Stimulated activated CD8-positive, alpha-beta memory T cell treated with anti-CD3 and anti-CD28 coated beads, Interleukin-12 subunit alpha, Interleukin-12 subunit beta, amount 100 ng/mL, for 4 hours (primary cell): ENCODE measurements around the gene SCNM1.
A peak's percentile ranks its signal among the peaks of the same experiment; 100 is the strongest.
"Not testable (repeated sequence)": the region's sequence is repeated elsewhere in the genome, so short reads cannot be mapped to it uniquely, and the experiment has no call there.

Source experiments
- DNase-seq: peaks from one replicate; pipeline ENCODE4 v3.0.0-alpha.2; 2020; ENCODE audit warnings: low read depth

SCNM1 gene

GRCh38 chr1:151193856-151194255 lies 27.9 kb downstream of the SCNM1 start:
- no peak for DNase-seq

GRCh38 chr1:151194894-151195594 lies 29.1 kb downstream of the SCNM1 start:
- DNase-seq: not testable (repeated sequence)

GRCh38 chr1:151196292-151196800 lies 30.4 kb downstream of the SCNM1 start:
- DNase-seq: no peak

GRCh38 chr1:151197863-151198253 lies 31.9 kb downstream of the SCNM1 start:
- no peak for DNase-seq

DNA sequence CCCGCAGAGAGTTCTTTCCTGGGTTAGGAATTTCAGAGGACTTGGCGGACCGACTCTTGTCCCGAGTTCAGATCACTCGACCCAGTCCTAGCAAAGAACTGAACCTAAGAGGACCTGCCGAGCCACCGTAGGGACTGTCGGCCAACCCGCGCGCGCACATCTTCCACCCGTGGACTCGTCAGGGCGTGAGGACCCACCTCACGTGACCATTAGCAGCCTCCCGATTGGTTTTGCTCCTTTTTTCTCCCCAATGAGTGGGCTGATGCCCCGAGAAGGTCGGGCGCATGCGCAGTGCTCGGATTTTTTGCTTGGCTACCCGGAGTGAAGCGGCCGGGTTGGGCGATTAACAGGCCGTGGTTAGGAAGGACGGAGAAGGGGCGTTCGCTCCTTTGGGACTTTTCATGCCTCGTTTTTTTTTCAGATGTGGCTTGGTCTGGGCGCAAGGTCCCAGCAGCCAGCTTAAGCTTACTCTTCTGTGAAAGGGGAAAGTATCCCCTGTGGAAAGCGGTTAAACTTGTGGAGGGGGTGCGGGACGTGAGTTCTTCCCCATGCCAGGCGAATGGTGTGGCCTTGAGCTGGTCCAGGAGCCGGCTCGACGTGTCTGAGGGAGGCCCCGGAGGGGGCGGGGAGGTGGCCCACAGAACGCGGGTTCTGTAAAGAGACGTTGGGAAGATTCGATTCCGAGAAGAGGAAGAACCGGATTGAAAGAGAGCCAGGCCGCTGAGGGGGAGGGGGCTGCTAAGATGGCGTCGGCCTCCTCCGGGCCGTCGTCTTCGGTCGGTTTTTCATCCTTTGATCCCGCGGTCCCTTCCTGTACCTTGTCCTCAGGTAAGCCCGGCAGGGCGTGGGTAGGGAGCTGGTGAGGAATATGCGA lies 32.5 kb downstream of the SCNM1 start, which contains the start of gene PIP5K1A:
TSS of gene PIP5K1A (plus strand) at position 299 of the 874 bp plus-strand sequence. CDS start at position 744, 445 bp downstream.
- peak; percentile 95 for DNase-seq

- no peak for DNase-seq
These were observed 34.1 kb downstream of the SCNM1 start for GRCh38 chr1:151199873-151200581.

GRCh38 chr1:151205381-151205965 lies 39.5 kb downstream of the SCNM1 start:
- DNase-seq: not testable (repeated sequence)

DNA sequence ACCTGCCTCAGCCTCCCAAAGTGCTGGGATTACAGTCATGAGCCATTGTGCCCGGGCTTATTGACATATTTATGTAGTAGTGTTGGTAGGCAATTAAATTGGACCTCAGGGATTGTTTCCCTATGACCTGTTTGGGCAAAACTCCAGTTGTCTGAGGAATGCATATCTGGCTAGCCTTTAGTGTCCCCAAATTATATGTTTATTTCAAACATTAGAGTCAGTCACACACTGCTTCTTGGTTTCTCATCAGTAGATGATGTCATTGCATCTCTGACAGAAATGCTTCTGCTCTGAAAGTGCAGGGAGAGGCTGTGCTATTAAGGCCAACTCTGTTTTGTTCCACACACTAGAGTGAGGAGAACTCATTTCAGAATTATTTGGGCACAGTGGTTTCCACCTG lies 44.9 kb downstream of the SCNM1 start:
- DNase-seq: no peak

- no peak for DNase-seq
These were observed 46.2 kb downstream of the SCNM1 start for GRCh38 chr1:151211972-151212705.

- no peak for DNase-seq
These were observed 47.6 kb downstream of the SCNM1 start for GRCh38 chr1:151213560-151213959.
